Liver (tissue), 9 donors: ENCODE data around the gene ECHDC3. TPM values are rescaled to one million over a fixed set of nuclear protein-coding genes. Genes with fewer than 3 reads are reported as not detected.

Source experiments
- DNase-seq: peaks from one replicate; pipeline ENCODE4 v3.0.0-alpha.2; 2017; ENCODE audit warnings: low spot score
- H3K27ac ChIP-seq, 2 donors: one replicate each; pipeline ENCODE4 v1.7.0; 2013; ENCODE audit warnings: inconsistent platforms in 2 of 2, low read length in 2 of 2, control low read depth in 1 of 2, low read depth in 1 of 2, mild to moderate bottlenecking in 1 of 2
- H3K27me3 ChIP-seq, 4 donors: one replicate each; pipeline versions ENCODE4 v1.6.1 to v1.7.0; 2013; ENCODE audit warnings: low read length in 3 of 4, inconsistent platforms in 1 of 4, mild to moderate bottlenecking in 1 of 4, moderate library complexity in 1 of 4; ENCODE audit not compliant: control insufficient read depth in 4 of 4, insufficient read depth in 4 of 4
- H3K36me3 ChIP-seq, 4 donors: one replicate each; pipeline versions ENCODE4 v1.6.1 to v1.7.0; 2013; ENCODE audit warnings: low read length in 3 of 4, mild to moderate bottlenecking in 3 of 4, low read depth in 1 of 4, moderate library complexity in 1 of 4; ENCODE audit not compliant: control insufficient read depth in 4 of 4, insufficient read depth in 3 of 4
- H3K4me1 ChIP-seq, 4 donors: one replicate each; pipeline versions ENCODE4 v1.6.1 to v1.7.0; 2013; ENCODE audit warnings: low read length in 3 of 4, mild to moderate bottlenecking in 3 of 4, moderate library complexity in 1 of 4; ENCODE audit not compliant: control insufficient read depth in 4 of 4, insufficient read depth in 4 of 4
- H3K4me3 ChIP-seq, 3 donors: one replicate each; pipeline versions ENCODE4 v1.6.1 to v1.7.0; 2013; ENCODE audit warnings: low read length in 3 of 3, control low read depth in 1 of 3, low read depth in 1 of 3, mild to moderate bottlenecking in 1 of 3
- H3K9ac ChIP-seq, 2 donors: one replicate each; pipeline ENCODE4 v1.7.0; 2013; ENCODE audit warnings: low read length in 2 of 2, mild to moderate bottlenecking in 2 of 2, moderate library complexity in 2 of 2, control low read depth in 1 of 2, low read depth in 1 of 2
- H3K9me3 ChIP-seq, 4 donors: one replicate each; pipeline versions ENCODE4 v1.6.1 to v1.7.0; 2013; ENCODE audit warnings: low read length in 3 of 4; ENCODE audit not compliant: control insufficient read depth in 4 of 4
- CTCF ChIP-seq: fragments of 150-350 bp; IDR thresholded peaks from 2 replicates; pipeline ENCODE4 v1.5.1; 2017; ENCODE audit warnings: improper control_type of control experiment, low read depth, low read length; ENCODE audit not compliant: missing input control
- EGR1 ChIP-seq, 2 donors: IDR thresholded peaks; 2 replicates each; pipeline ENCODE4 v1.6.1; 2016 to 2018; ENCODE audit warnings: antibody characterized with exemption in 2 of 2, low read depth in 2 of 2
- FOXA1 ChIP-seq: IDR thresholded peaks from 2 replicates; pipeline ENCODE4 v1.6.1; 2016; ENCODE audit warnings: antibody characterized with exemption
- FOXA2 ChIP-seq: IDR thresholded peaks from 2 replicates; pipeline ENCODE4 v1.6.1; 2016; ENCODE audit warnings: antibody characterized with exemption
- GABPA ChIP-seq, 2 donors: IDR thresholded peaks in 1 of 2; conservative IDR thresholded peaks in 1 of 2; 2 replicates each; pipeline ENCODE4 v1.6.1; 2016; ENCODE audit warnings: antibody characterized with exemption in 2 of 2, mild to moderate bottlenecking in 1 of 2, moderate library complexity in 1 of 2
- HNF4A ChIP-seq, 2 donors: conservative IDR thresholded peaks; 2 replicates each; pipeline ENCODE4 v1.6.1; 2016; ENCODE audit warnings: antibody characterized with exemption in 2 of 2, mild to moderate bottlenecking in 2 of 2
- HNF4G ChIP-seq: IDR thresholded peaks from 2 replicates; pipeline ENCODE4 v1.6.1; 2016; ENCODE audit warnings: antibody characterized with exemption
- JUND ChIP-seq, 2 donors: IDR thresholded peaks; 2 replicates each; pipeline ENCODE4 v1.6.1; 2016; ENCODE audit warnings: antibody characterized with exemption in 2 of 2
- MAX ChIP-seq: IDR thresholded peaks from 2 replicates; pipeline ENCODE4 v1.6.1; 2016; ENCODE audit warnings: antibody characterized with exemption
- RAD21 ChIP-seq, 2 donors: IDR thresholded peaks; 2 replicates each; pipeline ENCODE4 v1.6.1; 2016; ENCODE audit warnings: antibody characterized with exemption in 2 of 2, mild to moderate bottlenecking in 2 of 2
- RXRA ChIP-seq, 2 donors: IDR thresholded peaks; 2 replicates each; pipeline ENCODE4 v1.6.1; 2017 to 2018; ENCODE audit warnings: antibody characterized with exemption in 2 of 2, mild to moderate bottlenecking in 1 of 2
- SP1 ChIP-seq: IDR thresholded peaks from 2 replicates; pipeline ENCODE4 v1.6.1; 2018; ENCODE audit warnings: antibody characterized with exemption, mild to moderate bottlenecking
- YY1 ChIP-seq: IDR thresholded peaks from 2 replicates; pipeline ENCODE4 v1.6.1; 2016; ENCODE audit warnings: antibody characterized with exemption, mild to moderate bottlenecking
- ZBTB33 ChIP-seq: IDR thresholded peaks from 2 replicates; pipeline ENCODE4 v1.6.1; 2016; ENCODE audit warnings: antibody characterized with exemption
- WGBS: extraction: QIAGEN DNeasy Blood & Tissue Kit; methylation state at CpG from one replicate; pipeline ENCODE4 v1.1.7; 2013; 5-methylcytosine and 5-hydroxymethylcytosine counted together
- polyA plus RNA-seq, 2 donors: library from polyadenylated mRNA; stranded (reverse) in 1 of 2; unstranded in 1 of 2; fragments of 200-250 nt in 1 of 2; fragments of >200 nt in 1 of 2; fragmentation: Nextera tagmentation in 1 of 2; extraction: Ambion mirVana in 1 of 2; gene quantifications; one replicate each; pipeline versions ENCODE4 v1.2.1 to v1.2.3, GENCODE V29; 2013 to 2015
- total RNA-seq, 2 donors: library from RNA; depleted of rRNA; stranded (reverse); fragments of >200 nt; gene quantifications; one replicate each; pipeline ENCODE4 v1.2.3, GENCODE V29; 2014
- donor health status: healthy.
- donor health status: healthy.
- donor health status: healthy.
- donor health status: healthy.
- donor health status: healthy.

The ECHDC3 gene
- total and polyA plus RNA-seq, 4 donors = 6.1 to 144 (median 97.3) TPM

- 96% methylated on average over 6 of the region's 6 CpGs for WGBS
Measured at GRCh38 chr10:11781114-11781513, 38.9 kb downstream of the ECHDC3 start.

GRCh38 chr10:11782793-11783557 lies 40.8 kb downstream of the ECHDC3 start:
- Histone ChIP-seq H3K36me3 (no peaks in the 10 kb centered on the region), H3K4me3 (peak overlapping the region in 1 of 3 donors; percentile 15), H3K27me3 (no peaks in the 10 kb centered on the region), H3K4me1 (peaks cover 0 to 10% (median 4%) of the 10 kb centered on the region in 4 donors), H3K9ac (no peak overlapping the region), H3K9me3 (no peaks in the 10 kb centered on the region), H3K27ac (peak overlapping the region; percentile 8 to 28)
- WGBS = 57% methylated on average over 18 of the region's 18 CpGs
- DNase-seq = no peak
- TF ChIP-seq RAD21 (IDR thresholded peaks at IDR 0.05) (peak; percentile 89 to 93), HNF4G (no peak), YY1 (peak; percentile 19), EGR1 (IDR thresholded peaks at IDR 0.05; ENCODE audit: low read depth in 2 of 2) (no peak), RXRA (IDR thresholded peaks at IDR 0.05) (peak; percentile 39 to 69), FOXA1 (no peak), SP1 (peak; percentile 24), FOXA2 (peak; percentile 20), CTCF (peak; percentile 82), GABPA (IDR thresholded peaks at IDR 0.05 in 1 of 2, conservative IDR thresholded peaks at IDR 0.05 in 1 of 2) (no peak), HNF4A (conservative IDR thresholded peaks at IDR 0.05) (peak; percentile 48 to 74), JUND (IDR thresholded peaks at IDR 0.05) (peak in 1 of 2 donors; percentile 41)

More at GRCh38 chr10:11781114-11781513, 38.9 kb downstream of the ECHDC3 start:
- Histone ChIP-seq H3K9ac (no peak overlapping the region), H3K9me3 (no peaks in the 10 kb centered on the region), H3K36me3 (no peaks in the 10 kb centered on the region), H3K27me3 (no peaks in the 10 kb centered on the region), H3K4me3 (no peak overlapping the region), H3K4me1 (peaks cover 0 to 10% (median 4%) of the 10 kb centered on the region in 4 donors), H3K27ac (no peak overlapping the region)
- DNase-seq = no peak
- no peak for TF ChIP-seq CTCF
- TF ChIP-seq ZBTB33 = no peak
- no peak for TF ChIP-seq MAX
- TF ChIP-seq YY1 = no peak
- TF ChIP-seq GABPA (IDR thresholded peaks at IDR 0.05 in 1 of 2, conservative IDR thresholded peaks at IDR 0.05 in 1 of 2) = no peak
- TF ChIP-seq HNF4G = no peak
- no peak for TF ChIP-seq JUND (IDR thresholded peaks at IDR 0.05)
- no peak for TF ChIP-seq SP1
- no peak for TF ChIP-seq RAD21 (IDR thresholded peaks at IDR 0.05)
